ENCODE results near the gene KBTBD8.

DNA sequence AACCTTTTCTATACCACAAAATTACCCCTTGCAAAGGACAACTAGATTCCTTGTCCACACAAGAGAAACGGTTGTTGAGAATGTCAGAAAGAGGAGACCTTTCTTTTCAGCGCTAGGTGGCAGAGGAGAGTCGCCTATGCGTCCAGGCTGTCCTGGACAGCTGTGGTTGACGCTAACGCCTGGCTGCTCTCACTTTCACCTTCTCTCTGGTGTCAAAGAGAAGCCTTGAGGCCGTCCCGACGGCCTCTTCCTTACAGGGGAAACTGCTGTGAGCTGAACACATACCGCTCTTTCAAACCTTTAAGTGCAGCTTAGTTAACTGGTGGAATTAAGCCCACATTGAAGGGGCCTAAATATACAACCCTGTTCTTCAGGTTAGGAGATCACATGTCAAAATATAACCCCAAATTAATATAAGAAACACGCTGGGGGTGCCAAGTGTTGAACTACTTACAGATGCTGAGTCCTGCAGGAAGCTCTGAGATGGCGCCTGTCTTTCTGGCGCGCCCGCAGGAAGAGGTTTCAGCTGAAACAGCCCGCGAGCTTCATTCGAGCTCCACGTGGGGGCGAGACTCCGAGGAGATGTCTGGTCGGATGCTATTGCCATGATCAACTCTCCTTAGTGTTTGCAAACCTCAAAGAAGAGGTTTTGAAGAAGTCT is 26.1 kb upstream of the KBTBD8 start:
- TF ChIP-seq, protein P1, sequence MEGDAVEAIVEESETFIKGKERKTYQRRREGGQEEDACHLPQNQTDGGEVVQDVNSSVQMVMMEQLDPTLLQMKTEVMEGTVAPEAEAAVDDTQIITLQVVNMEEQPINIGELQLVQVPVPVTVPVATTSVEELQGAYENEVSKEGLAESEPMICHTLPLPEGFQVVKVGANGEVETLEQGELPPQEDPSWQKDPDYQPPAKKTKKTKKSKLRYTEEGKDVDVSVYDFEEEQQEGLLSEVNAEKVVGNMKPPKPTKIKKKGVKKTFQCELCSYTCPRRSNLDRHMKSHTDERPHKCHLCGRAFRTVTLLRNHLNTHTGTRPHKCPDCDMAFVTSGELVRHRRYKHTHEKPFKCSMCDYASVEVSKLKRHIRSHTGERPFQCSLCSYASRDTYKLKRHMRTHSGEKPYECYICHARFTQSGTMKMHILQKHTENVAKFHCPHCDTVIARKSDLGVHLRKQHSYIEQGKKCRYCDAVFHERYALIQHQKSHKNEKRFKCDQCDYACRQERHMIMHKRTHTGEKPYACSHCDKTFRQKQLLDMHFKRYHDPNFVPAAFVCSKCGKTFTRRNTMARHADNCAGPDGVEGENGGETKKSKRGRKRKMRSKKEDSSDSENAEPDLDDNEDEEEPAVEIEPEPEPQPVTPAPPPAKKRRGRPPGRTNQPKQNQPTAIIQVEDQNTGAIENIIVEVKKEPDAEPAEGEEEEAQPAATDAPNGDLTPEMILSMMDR (IDR thresholded peaks at IDR 0.05), result peak; percentile 41 to 89 (median 64)
- no peak for TF ChIP-seq POLR2A (IDR thresholded peaks at IDR 0.05)
